NCI-H345 (cell line): ENCODE data around the gene EEFSEC.

Experiments used
- DNase-seq: peaks from one replicate; lab custom pipeline; 2025; lab: John Stamatoyannopoulos, UW

Gene EEFSEC

DNA sequence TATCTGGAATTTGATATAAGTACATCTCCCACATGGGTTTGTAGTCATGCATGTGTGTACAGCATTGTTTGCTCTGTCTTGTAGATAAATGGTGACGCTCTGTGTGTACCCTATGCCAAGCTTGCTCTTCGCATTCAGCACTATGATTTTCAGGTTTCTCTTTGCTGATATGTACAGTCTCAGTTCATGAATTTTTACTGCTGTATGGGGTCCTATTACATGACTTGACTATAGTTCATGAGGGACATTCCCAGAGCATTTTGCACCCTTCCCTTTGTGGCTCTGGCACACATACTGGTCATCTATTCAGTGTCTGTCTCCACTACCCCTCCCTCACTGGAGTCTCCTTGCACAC, 132.7 kb downstream of the EEFSEC start:
- no peak for DNase-seq

DNA sequence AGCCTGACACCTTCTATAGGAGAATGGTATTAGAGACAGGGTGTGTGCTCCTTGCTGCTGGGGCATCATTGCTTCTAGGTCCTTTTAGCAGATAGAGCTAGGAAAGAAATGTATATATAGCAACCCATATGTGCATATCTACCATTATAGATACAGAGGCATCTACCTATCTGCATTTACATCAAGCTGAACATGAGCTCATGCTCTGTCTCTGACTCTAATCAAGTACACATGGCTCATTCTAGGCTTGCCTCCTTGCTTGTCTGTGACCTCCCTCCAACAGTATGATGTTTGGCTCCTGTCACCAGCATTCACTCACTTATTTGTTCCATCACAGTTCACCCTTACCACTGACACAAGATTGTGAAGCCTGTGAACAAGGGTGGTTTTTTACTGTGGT, 133.4 kb downstream of the EEFSEC start:
- DNase-seq: no peak

DNA sequence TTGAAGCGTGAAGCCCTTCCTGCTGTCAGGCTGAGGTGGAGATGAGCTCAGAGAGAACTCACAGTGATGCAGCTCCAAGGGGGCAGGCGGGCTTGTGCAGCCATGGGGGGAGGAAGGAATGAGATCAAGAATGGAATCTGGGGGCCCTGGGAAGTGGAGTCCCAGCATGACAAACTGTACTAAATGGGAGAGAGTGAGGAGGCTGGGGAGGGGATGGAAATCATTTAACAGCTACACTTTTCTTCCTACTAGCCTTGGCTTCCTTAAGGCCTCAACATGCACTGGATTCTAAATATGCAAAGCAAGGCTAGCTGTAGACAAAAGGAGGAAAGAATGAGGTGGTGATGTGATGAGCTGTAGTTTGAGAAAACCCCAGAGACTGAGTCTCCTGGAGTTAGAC, 133.9 kb downstream of the EEFSEC start:
- DNase-seq: no peak

DNA sequence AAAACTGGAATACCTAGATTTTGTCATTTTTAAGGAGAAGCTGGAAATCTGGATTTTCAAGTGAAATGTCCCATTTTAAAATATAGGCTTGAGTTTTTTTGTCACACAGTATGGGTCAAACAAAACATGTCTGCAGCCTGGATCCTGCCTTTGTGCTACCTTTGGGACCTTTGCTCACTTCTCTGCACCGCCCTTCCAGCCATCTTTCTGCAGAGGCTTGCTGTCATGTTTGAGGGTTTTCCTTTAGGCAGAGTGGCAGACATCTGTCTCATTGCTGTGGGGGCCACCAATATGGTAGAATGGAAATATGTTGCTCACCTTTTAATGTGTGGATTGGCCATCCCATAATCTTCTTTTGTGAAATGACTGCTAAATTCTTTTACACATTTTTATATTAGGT, 136.3 kb downstream of the EEFSEC start:
- DNase-seq: no peak

DNA sequence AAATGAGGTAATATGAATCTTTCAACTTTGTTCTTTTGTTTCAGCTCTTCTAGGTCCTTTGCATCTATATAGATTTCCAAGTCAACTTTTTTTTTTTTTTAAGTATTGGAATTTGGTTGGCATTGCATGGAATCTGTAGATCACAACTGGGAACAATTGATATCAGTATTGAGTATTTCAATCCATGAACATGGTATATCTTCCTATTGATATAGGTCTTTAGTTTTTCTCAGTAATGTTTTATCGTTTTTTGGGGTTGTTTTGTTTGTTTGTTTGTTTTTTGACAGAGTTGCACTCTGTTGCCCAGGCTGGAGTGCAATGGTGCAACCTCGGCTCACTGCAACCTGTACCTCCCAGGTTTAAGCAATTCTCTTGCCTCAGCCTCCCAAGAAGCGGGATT, 137.2 kb downstream of the EEFSEC start:
- no peak for DNase-seq

DNA sequence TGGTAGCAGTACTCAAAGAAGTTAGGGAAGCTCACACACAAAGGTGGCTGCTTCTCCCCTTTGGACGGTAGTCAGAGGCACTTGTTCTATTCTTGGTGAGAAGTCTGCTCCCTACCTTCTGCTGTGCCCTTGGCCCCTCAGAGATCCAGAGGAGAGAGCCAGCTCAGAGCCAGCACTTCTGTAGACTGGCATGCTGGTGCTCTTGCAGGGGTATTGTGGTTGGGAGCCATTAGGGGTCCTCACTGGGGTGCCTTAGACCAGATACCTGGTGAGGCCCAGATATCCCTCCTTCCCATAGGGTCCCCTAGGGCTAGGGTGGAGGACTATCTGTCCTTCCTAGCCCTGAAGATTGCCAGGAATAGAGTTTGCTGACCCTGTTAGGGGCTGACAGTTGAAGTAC, 140.6 kb downstream of the EEFSEC start:
- no peak for DNase-seq

DNA sequence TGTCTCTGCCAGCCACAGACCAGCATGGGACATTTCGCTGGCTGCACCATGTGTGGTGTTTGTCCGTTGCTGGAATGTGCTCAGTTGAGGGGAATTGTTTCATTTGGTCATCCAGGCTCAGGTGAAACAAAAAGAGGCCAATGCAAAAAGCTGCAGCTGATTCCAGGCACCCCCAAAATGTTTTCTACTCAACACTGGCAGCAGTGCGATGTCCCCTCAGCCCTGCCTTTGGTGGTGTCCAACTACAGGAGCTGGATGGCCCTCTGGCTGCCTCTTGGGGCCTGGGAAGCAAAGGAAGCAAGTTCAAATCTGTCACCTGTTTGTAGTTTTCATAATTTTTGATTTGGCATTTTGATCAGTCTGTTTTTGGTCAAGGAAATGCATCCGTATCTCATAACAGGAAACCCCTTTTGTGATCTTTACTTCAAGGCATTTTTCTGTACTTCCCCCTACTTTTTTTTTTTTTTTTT, 141.8 kb downstream of the EEFSEC start:
- DNase-seq: no peak

DNA sequence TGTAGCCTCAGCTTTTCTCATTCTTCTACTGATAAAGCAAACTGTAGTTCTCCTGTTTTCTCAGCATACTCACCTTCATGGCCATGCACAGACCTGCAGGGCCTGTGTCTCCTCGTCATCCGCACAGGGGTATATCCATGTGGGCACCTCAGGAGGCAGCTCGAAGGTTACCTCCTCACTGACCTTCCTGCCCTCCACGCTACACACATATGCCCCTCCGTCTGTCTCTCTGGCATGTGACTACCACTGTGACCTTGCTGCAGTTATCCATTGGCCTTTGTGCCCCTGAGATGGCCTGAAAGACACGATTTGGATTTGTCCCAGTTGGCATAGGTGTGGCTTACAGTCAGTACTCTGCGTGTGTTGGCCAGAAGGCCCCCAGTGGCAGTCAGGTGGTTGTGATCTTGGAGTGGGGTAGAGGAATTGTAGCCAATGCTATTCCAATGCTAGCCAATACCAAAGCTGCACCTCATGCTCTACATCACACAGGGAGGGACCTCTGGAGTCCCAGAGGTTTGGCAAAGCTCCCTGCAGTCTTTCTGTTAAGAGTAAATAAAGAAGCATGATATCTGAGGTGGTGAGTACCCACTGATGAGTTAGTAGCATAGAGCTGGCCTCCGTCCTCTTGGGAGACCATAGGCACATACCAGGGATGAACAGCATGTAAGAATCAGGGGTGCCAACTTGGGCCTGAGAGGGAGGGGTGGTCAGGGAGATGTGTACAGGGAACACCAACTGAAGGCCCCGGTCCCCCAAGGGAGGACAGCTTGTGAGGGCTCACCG, 143.4 kb downstream of the EEFSEC start:
- DNase-seq: no peak

DNA sequence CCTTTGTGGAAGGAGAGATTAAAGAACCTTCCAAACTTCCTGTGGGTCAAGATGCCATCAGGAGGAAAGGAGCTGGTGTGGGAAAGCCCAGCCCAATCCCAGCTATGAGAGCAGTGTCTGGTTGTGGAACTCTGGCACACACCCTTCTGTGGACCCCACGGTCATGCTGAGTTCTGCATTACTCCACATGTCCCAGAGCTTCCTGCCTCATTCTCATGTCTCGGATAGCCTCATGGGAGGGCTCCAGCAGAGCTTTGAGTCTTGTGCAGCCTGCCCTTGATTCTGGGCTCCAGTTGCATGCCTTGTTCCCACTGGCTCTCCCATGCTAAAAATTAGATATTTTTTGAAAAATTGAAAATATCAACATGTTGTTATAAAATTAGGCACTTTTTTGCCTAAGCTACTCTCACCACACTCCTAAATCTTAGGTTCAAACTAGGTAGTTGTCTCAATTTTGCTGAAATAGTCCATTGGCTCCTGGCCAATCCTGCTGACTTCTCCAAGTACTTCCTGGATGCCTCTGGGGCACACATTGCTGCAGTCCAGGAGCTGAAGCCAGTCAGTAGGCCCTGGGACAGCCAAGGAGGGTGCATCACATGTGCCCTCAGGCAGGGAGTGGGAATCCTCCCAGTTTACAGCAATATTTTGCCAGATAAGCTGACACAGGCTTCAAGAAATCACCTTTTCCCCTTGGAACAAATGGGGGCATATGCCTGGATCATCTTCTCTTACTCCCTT, 144.3 kb downstream of the EEFSEC start:
- no peak for DNase-seq

DNA sequence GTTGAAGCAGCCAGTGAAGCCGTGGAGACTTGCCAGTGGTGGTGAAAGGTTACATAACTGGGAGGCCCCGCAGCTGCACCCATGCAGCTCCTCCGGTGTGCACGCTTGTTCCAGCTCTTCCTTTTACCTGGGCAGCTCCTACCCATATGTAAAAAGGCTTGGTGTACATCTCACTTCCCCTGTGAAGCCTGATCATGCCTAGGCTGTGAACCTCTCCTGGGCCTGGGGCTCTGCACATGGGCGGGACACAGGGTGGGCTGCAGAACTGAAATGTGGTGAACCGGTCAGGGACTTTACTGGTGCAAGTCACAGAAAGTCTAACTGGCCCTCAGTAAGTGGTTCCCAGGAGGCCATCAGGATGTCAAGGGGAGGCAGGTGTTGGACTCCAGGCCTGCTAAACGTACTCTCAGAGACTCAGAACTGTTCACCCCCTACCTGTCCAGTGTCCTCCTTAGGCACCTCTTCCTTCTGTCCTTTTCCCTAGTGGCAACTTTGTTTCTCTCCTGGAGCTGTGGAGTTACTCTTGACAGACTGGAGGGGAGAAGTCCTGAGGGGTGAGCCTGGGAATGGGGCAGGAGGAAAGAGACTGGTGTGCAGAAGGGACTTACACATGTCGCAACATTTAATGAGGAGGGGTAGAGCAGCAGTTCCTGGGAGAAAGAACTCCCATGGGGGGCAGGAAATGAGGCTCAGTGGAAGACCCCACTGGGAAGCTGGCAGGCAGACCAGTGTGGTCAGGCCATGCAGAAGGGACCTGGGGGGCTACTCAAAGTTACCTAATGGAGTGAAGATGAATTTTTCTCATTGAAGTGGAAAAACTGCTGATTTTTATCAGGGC, 148.1 kb downstream of the EEFSEC start:
- no peak for DNase-seq

DNA sequence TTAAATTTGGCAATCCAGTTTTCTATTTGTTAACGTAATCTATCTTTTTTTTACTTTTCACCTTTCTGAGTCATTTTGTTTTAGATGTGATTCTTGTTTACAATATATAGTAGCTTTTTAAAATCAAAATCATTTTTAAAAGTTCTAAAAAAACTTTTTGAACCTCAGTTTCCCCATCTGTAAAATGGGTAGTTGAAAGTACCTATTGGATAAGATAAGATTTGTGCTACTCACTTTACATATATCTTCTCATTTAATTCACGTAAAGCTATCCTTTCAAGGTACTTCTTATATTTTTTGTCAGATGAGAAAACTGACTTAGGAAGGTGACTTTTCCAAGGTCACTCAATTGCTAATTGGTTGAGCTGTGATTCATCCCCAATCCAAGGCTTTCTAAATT, 153.2 kb downstream of the EEFSEC start:
- DNase-seq: no peak

DNA sequence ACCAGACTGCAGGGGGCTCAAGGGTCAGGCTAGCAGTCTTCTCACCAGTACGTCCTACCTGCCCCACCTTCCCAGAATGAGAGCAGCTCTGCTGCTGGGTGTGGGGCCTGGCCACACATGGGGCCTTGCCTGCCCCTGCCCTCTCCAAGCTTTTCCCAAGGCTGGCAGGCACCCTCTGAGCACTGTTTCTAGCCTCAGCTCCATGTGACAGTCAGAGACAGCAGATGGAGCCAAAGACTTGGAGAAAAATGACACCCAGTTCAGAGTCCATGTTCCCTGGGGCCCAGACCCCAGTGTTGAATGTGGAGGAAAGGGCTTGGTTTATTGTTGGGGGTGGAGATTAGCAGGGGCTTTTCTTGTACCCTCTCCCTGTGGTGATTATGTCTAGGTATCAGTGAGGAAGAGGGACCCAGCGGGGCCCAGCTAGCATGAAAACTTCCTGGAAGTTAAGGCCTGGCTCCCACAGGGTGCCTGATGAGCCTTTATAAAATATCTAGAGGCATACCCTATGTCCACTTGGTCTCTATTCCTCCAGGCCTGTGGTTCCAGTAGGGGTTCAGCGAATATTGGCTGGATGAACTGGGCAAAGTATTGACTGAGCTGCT, 153.8 kb downstream of the EEFSEC start:
- no peak for DNase-seq

DNA sequence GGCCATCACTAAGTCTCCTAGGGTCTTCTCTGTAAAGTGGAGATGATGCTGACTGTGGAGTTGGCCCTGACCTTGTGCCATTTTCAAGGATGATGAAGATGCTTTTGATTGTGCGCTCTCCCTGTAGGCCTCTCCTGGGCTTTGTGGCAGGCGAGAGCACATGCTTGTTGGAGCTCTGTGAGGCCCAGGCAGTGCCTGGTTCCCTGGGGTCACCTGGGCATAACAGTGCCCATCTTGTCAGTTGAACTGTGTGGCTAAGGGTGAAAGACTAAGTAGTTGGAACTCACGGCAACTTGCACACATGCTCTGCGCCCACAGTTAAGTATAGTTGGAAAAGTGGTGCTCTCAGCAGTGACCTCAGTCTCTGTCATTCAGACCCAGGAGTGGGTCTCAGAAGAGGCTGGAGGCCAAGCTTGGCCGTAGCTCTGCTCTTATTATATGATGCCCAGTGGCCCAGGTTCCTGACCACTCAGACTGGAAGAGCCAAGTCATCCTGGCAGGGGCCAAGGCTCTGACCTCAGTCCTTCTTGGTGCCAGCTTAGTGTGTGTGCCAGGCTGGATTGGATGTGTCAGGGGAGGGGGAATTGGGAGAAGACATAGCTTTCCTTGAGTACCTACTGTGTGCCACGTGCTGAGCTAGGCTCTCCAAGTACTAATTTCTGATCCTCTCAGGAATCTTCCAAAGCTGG, 154.6 kb downstream of the EEFSEC start:
- no peak for DNase-seq

DNA sequence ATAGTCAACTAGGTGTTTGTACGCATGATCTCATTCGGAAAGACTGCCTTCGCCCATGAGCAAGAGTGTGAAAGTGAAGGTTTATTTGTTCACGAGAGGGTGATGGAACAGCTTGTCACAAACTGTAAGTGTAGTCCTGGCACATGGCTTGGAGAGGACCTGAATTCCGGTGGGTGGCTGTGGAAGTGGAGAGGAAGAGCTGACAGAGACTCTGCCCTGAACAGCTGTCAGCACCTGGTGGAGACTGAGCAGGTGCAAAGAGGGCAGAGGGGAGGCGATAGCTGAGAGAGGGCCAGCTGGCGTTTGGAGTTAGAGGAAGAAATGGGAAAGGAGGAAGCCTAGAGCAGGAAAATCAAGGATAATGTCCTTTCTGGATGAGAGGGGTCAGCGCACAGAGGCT, 155.7 kb downstream of the EEFSEC start:
- peak; percentile 54 for DNase-seq

DNA sequence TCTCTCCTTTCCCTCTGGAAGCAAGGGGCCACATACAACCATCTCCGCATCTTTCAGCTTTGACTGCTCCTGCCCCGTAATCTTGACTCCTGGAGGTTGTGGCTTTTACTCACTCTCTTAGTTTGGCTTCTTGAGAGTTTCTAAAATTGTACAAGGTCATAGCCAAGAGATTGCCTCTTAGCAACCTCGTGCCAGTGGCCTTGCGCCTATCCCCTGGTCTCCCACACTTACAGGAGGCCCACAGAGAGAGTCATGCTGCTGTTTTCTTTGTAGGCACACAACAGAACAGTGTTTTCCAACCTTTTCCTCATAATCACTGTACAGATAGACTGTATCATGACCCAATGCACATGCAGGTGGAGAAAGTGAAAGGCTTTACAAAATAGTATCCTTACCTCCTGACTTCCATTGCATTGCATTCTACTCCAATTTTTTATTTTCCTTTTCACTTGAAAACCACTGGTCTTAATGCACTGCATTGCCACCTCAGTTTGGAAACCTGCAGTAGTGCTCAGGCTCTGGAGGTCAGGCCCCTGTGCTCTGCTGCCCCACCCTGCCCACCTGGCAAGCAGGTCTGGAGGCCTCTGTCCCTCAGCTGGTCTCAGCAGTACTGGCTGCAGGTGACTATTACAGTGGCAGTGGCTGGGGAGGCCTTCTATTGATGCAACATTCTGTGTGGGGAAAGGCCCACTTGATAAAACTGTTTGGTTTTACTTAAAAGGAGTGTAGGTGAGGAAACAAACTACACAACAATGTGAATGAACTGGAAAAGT, 157.2 kb downstream of the EEFSEC start:
- no peak for DNase-seq

DNA sequence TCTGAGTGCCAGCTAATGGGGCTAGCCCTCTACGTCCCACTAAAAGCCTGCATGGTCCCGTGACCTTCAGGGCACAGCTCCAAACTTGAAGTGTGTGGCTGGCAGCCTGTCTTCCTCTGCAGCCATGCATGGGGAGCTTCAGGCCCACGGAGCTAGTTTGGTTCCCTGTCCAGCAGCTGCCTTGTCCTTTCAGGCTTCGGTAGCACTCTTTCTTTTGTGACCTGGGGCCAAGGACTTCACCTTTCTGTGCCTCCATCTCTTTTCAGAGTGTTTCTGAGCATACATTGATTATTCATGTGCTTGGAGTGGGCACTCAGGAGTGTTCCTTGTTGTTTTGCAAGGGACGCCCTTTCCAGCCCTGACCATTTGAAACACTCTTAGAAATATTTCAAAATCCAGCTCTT, 158.2 kb downstream of the EEFSEC start:
- DNase-seq: no peak

DNA sequence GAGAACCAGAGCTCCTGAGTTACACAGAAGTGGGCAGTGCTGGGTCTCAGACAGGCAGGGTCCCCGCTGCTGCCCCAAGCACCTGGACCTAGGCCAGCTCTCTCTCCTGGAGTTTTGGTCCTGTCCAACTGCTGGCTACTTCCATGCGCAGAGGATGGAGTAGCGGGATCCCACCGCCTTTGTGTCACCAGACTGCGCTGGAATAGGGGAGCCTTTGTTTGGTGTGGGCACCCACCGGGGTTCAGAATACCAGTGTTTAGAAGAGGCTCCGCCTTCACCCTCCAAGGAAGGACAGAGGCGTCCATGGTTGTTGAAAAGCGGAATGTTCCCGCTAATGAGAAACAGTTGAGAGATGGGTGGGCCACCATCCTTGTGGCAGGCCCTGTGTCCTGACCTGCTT, 159.0 kb downstream of the EEFSEC start:
- no peak for DNase-seq

DNA sequence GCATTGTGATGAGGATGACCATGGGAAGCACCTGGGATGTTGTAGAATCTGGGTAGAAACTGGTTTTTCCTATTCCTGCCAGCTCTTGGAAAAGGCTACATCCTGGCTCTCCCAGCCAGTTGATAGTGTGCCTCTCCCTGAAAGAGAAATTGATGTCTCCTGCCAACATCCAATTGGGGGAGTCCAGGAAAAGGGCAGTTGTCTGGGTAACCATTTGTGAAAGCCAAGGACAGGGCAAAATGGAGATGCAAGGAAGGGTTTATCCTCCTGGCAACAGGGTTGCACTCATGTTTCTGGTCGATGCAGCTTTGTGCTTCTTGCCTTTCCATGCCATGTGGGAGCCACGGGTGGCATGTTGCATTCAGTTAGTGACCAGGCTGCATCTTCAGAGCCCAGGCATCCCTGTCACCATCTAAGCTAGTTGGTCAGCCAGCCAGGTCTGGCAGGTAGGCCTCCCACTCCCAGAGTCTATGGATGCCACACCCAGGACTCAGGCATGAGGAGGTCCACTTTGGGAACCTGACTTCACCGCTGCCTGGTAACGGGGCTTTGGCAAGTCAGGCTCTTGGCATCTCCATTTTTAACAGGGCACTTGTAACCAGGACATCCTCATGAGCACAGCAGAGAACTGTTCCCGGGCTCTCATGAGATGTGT, 159.9 kb downstream of the EEFSEC start:
- DNase-seq: no peak

DNA sequence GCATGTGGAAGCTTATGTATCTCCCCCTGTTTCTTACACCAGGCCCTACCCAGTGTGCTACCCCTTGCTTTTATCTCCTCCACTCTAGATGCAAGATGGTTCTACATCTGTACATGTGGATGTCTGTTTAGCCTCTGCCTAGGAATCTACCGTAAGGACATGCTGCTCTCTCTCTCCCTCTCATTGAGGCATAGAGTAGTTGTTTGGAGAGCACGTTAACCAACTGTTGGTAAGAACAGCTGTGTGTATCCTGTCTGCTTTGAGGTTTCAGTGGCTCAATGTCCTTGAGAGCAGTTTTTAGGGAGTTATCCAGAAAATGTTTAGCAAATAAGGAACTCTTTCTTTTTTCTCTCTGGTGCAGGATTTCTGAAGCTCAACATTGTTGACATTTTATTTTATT, 160.7 kb downstream of the EEFSEC start:
- no peak for DNase-seq

DNA sequence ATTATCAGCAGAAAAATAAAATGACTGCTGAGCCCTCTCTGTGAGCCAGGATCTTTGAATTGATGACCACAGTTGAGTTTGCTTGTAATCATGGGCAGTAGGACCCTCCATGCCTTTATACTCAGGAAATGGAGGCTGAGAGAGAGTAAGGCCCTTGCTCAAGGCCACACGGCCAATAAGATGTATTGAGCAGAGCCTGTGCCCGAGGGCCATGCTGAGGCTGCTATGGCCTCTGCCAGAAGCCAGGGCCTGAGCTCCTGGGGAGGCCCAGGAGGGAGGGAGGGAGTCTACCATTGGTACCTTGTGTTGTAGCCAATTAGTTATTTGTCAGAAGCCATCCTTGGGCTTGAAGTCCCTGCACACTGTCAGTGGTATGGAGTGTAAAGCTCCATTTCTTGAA, 162.0 kb downstream of the EEFSEC start:
- no peak for DNase-seq
